Stomach smooth muscle (tissue), 2 donors: ENCODE data around the gene TAF1A.

Experiments used
- H3K27ac ChIP-seq: one replicate; pipeline ENCODE4 v1.7.0; 2013; ENCODE audit warnings: mild to moderate bottlenecking, low read length, inconsistent platforms
- H3K27me3 ChIP-seq, 2 donors: one replicate each; pipeline ENCODE4 v1.7.0; 2013; ENCODE audit warnings: low read length in 2 of 2; ENCODE audit not compliant: insufficient read depth in 2 of 2, control insufficient read depth in 1 of 2
- H3K36me3 ChIP-seq, 2 donors: one replicate each; pipeline ENCODE4 v1.7.0; 2013; ENCODE audit warnings: low read length in 2 of 2; ENCODE audit not compliant: control insufficient read depth in 2 of 2, insufficient read depth in 2 of 2
- H3K4me1 ChIP-seq: one replicate; pipeline ENCODE4 v1.7.0; 2013; ENCODE audit warnings: low read length; ENCODE audit not compliant: control insufficient read depth, insufficient read depth
- H3K4me3 ChIP-seq, 2 donors: one replicate each; pipeline ENCODE4 v1.7.0; 2013; ENCODE audit warnings: low read length in 2 of 2
- H3K9ac ChIP-seq, 2 donors: one replicate each; pipeline ENCODE4 v1.7.0; 2013; ENCODE audit warnings: low read length in 2 of 2, mild to moderate bottlenecking in 1 of 2
- H3K9me3 ChIP-seq, 2 donors: one replicate each; pipeline ENCODE4 v1.7.0; 2013; ENCODE audit warnings: low read length in 2 of 2; ENCODE audit not compliant: control insufficient read depth in 2 of 2
- donor health status: healthy.
- donor health status: Pancreatic carcinoma.

TAF1A gene

GRCh38 chr1:222589462-222590302 lies at the start of gene TAF1A:
TSS of gene TAF1A (minus strand) at chr1:222589933.
- H3K27me3 ChIP-seq, result no peaks in the 10 kb centered on the region
- peaks cover 0 to 3% of the 10 kb centered on the region in 2 donors for H3K36me3 ChIP-seq
- peak within 1 kb of the TSS; percentile 69 for H3K27ac ChIP-seq
- H3K4me3 ChIP-seq, result peak within 1 kb of the TSS; percentile 87 to 88
- H3K9ac ChIP-seq, result peak within 1 kb of the TSS; percentile 80 to 82
- peaks cover 4% of the 10 kb centered on the region for H3K4me1 ChIP-seq
- H3K9me3 ChIP-seq, result no peaks in the 10 kb centered on the region

- Histone ChIP-seq H3K9ac (no peak overlapping the region), H3K4me3 (no peak overlapping the region), H3K9me3 (no peaks in the 10 kb centered on the region), H3K27ac (no peak overlapping the region), H3K36me3 (peaks cover 21% of the 10 kb centered on the region in 2 donors), H3K27me3 (no peaks in the 10 kb centered on the region), H3K4me1 (no peaks in the 10 kb centered on the region)
Observed at GRCh38 chr1:222634180-222635013, 44.7 kb upstream of the TAF1A start.

DNA sequence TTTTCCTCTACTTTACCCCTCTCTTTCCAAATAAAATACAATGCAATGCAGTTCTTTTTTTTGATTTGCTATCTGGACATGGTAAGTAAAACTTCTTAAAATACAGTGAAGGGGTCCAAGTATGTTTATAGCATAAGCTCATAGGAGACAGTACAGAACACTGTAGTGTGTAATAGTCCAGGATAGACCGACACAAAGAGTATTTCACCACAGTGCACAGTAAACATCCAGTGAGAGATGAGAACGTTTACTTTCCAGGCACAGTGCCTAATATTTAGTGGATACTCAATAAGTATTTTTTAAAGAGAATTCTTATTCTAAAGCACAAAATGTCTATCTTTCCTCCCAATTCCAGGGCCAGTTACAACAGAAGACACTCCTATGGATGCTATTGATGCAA lies 43.0 kb upstream of the TAF1A start:
- H3K36me3 ChIP-seq, result peaks cover 27 to 37% of the 10 kb centered on the region in 2 donors
- H3K27me3 ChIP-seq, result no peaks in the 10 kb centered on the region
- H3K9ac ChIP-seq, result no peak overlapping the region
- no peaks in the 10 kb centered on the region for H3K4me1 ChIP-seq
- no peak overlapping the region for H3K4me3 ChIP-seq
- no peak overlapping the region for H3K27ac ChIP-seq
- no peaks in the 10 kb centered on the region for H3K9me3 ChIP-seq

- H3K27ac ChIP-seq, result no peak overlapping the region
- H3K4me3 ChIP-seq, result no peak overlapping the region
- H3K9ac ChIP-seq, result no peak overlapping the region
- no peaks in the 10 kb centered on the region for H3K27me3 ChIP-seq
- no peaks in the 10 kb centered on the region for H3K4me1 ChIP-seq
- peaks cover 31 to 45% of the 10 kb centered on the region in 2 donors for H3K36me3 ChIP-seq
- H3K9me3 ChIP-seq, result no peaks in the 10 kb centered on the region
Observed at GRCh38 chr1:222631611-222632208, 42.0 kb upstream of the TAF1A start.

- H3K4me3 ChIP-seq, result no peak overlapping the region
- no peaks in the 10 kb centered on the region for H3K9me3 ChIP-seq
- no peaks in the 10 kb centered on the region for H3K27me3 ChIP-seq
- peaks cover 38 to 49% of the 10 kb centered on the region in 2 donors for H3K36me3 ChIP-seq
- no peak overlapping the region for H3K9ac ChIP-seq
- H3K4me1 ChIP-seq, result no peaks in the 10 kb centered on the region
- no peak overlapping the region for H3K27ac ChIP-seq
Observed at GRCh38 chr1:222629921-222630535, 40.3 kb upstream of the TAF1A start.

GRCh38 chr1:222627232-222627631 lies 37.5 kb upstream of the TAF1A start:
- H3K27me3 ChIP-seq, result no peaks in the 10 kb centered on the region
- no peak overlapping the region for H3K9ac ChIP-seq
- H3K9me3 ChIP-seq, result no peaks in the 10 kb centered on the region
- H3K36me3 ChIP-seq, result peaks cover 45 to 46% of the 10 kb centered on the region in 2 donors
- no peak overlapping the region for H3K4me3 ChIP-seq
- H3K27ac ChIP-seq, result no peak overlapping the region
- H3K4me1 ChIP-seq, result no peaks in the 10 kb centered on the region

GRCh38 chr1:222624214-222624613 lies 34.5 kb upstream of the TAF1A start:
- no peaks in the 10 kb centered on the region for H3K9me3 ChIP-seq
- no peaks in the 10 kb centered on the region for H3K4me1 ChIP-seq
- H3K4me3 ChIP-seq, result no peak overlapping the region
- H3K36me3 ChIP-seq, result peaks cover 33 to 35% of the 10 kb centered on the region in 2 donors
- no peak overlapping the region for H3K9ac ChIP-seq
- H3K27me3 ChIP-seq, result no peaks in the 10 kb centered on the region
- no peak overlapping the region for H3K27ac ChIP-seq

GRCh38 chr1:222623458-222623857 lies 33.7 kb upstream of the TAF1A start:
- peaks cover 26 to 30% of the 10 kb centered on the region in 2 donors for H3K36me3 ChIP-seq
- H3K27ac ChIP-seq, result no peak overlapping the region
- H3K4me3 ChIP-seq, result no peak overlapping the region
- H3K27me3 ChIP-seq, result no peaks in the 10 kb centered on the region
- H3K9me3 ChIP-seq, result no peaks in the 10 kb centered on the region
- no peaks in the 10 kb centered on the region for H3K4me1 ChIP-seq
- H3K9ac ChIP-seq, result no peak overlapping the region

GRCh38 chr1:222622765-222623164 lies 33.0 kb upstream of the TAF1A start:
- peaks cover 19 to 23% of the 10 kb centered on the region in 2 donors for H3K36me3 ChIP-seq
- no peak overlapping the region for H3K4me3 ChIP-seq
- H3K9me3 ChIP-seq, result no peaks in the 10 kb centered on the region
- H3K4me1 ChIP-seq, result no peaks in the 10 kb centered on the region
- no peak overlapping the region for H3K9ac ChIP-seq
- no peak overlapping the region for H3K27ac ChIP-seq
- H3K27me3 ChIP-seq, result no peaks in the 10 kb centered on the region

- no peak overlapping the region for H3K9ac ChIP-seq
- peaks cover 3% of the 10 kb centered on the region for H3K4me1 ChIP-seq
- no peak overlapping the region for H3K4me3 ChIP-seq
- no peaks in the 10 kb centered on the region for H3K9me3 ChIP-seq
- peaks cover 8 to 12% of the 10 kb centered on the region in 2 donors for H3K36me3 ChIP-seq
- no peak overlapping the region for H3K27ac ChIP-seq
- no peaks in the 10 kb centered on the region for H3K27me3 ChIP-seq
Observed at GRCh38 chr1:222620566-222620965, 30.8 kb upstream of the TAF1A start.
